Anterior cingulate cortex (tissue), 58 donors: ENCODE results near the gene STK39.
A peak's percentile ranks its signal among the peaks of the same experiment; 100 is the strongest.
"Not testable (repeated sequence)": the region's sequence is repeated elsewhere in the genome, so short reads cannot be mapped to it uniquely, and the experiment has no call there.

Experiments
- DNase-seq, 58 donors: peaks; one replicate each; lab custom pipeline; 2025; lab: John Stamatoyannopoulos, UW

Gene STK39

DNA sequence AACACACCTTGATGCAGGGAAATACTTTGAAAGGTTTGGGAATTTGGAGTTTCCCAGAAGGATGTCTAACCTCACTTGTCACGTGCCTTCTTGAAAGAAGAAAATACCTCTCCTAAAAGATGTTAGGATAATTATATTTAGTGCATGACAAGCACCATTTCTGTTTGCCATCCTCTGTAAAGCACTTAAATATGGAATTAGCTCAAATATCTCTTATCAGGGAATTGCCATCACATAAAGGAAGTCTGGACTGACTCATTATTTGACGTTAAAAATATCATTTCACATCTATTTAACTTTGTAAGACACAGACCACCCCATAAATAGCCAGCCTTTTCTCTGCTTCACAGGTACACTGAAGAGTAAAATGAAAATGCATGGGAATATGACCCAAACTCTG is 140.1 kb downstream of the STK39 start:
- DNase-seq = no peak

DNA sequence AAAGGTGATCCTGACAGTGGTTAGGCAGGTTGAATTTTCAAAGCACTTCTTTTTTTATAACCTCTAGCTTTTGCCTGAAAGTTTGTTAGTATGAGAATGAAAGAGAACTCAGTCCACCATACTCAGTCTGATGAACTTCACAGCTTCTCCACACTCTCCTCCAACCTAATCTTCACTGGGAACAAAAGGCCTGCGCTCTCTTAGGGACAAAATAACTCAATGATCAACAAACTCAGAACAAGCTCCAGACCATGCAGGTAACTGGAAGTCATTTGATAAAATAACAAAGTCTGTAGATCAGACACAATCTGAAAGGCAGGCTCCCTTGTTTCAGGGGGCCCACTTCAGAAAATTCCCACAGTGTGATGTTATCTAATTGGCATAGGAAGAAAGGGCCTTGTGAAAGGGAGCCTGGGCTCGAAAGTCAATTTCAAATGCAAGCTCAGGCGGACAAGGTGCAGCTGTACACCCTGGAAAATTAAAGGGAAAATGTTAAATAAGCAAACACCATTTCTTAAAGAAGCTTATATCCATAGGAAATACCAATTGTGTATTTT is 142.2 kb downstream of the STK39 start:
- no peak for DNase-seq

DNA sequence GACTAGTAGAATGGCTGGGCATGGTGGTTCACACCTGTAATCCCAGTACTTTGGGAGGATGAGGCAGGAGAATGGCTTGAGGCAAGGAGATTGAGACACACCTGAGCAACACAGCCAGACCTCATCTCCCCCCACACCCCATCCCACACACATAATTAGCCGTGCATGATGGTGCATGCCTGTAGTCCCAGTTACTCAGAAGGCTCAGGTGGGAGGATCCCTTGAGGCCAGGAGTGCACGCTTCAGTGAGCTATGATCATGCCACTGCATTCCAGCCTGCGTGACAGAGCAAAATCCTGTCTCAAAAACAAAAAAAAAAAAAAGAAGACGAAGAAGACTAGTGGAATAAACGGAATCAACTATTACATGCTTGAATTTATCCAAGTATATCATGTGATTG is 150.0 kb downstream of the STK39 start:
- no peak for DNase-seq

DNA sequence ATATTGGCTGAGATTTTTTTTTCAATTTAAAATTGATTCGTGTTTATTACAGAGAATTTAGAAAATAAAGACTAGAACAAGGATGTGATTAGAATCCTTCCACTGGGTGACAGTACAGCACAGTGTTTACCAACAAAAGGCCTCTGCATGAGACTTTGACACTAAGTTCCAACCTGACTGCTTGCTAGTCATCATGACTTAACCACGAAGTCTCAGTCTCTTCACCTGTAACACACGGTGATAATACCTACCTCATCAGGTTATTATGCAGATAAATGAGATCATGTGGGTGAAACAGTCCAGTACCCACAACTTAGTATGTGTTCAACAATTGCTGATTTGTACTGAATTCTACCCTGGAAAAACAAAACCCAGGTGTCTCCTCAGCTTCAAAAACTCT is 151.2 kb downstream of the STK39 start:
- DNase-seq = no peak

DNA sequence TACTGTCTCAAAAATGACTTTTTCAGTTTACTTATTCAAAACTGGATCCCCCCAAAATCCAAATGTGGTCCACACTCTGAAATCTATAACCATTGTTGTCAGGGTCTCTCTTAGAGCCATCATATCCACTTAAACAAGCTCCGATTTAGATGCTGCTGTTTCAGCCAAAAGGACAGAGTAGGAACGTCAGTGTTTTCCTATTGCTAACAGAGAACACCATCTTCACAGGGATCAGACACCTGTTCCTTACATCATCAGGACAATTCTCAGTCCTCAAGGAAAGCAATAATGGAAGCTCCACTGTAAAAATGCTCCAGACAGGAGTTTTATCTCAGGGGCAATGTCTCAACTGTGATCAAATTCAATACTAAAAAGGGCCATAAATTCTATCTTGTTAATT is 155.4 kb downstream of the STK39 start:
- no peak for DNase-seq

DNA sequence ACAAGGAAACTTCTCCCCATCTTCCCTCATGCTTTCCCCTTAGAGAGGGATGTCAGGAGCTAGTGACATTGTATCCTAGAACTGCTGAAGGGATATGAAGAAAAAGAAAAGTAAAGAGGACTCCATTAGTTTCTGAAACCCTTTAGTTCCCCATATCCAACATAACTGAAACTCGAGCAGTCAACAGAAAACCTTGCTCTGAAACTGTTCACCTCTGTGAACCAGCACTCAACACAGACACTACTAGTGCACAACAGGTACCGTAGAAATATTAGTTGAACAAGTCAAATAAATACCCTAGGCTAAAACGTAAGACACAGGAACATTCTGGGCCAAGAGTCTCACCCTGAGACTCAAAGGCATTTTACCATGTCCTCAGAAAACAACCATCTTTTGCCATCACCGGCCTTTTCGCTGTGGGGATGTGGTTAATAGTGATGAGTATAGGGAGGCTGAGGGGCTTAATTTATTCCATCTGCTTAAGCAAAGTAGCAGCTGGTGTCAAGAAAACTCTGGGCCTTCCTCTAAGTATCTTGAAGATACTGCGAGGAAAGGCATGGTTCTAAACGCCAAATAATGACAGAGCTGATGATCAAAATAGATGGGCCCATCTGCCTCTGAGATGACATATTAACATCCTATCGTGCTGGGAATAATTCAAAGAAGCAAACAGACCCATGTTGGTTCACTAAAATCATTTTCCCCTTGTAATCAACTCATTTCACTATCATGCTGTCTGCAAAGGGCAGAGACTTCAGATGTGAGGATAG is 156.8 kb downstream of the STK39 start:
- no peak for DNase-seq

DNA sequence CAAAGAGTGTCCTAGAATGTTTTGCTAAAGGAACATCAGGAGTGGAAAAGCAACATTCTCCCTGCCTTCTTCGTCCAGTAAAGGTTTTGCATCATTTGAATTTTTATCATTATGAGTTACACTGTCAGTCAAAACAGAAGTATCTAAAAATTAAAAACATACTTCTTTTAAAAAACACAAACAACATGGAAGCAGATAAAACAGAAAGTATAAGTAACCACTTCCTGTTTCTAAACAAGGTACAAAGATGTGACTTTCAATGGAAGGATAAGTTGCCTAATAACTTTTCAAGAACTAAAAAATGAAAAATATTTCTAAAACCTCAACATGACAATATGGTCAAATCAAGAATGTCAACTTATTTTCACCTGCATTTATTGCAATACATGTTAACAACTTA is 158.2 kb downstream of the STK39 start:
- no peak for DNase-seq

DNA sequence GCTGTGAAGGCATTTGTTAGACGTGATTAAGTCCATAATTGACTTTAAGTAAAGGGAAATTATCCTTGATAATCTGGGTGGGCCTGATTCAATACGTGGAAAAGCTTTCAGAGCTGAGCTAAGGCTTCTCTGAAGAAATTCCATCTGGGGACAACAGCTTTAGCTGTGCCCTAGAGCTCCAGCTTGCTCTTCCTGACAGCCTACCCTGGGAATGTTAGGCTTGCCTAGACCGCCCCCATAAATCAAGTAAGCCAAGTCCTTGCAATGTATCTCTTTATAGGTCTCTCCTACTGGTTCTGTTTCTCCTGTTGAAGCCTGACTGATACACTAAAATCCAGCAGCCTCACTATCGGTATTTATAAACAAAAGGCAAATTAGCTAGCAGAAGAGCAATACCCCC is 160.0 kb downstream of the STK39 start:
- peak in 2 of 58 donors; percentile 2 to 4 for DNase-seq

DNA sequence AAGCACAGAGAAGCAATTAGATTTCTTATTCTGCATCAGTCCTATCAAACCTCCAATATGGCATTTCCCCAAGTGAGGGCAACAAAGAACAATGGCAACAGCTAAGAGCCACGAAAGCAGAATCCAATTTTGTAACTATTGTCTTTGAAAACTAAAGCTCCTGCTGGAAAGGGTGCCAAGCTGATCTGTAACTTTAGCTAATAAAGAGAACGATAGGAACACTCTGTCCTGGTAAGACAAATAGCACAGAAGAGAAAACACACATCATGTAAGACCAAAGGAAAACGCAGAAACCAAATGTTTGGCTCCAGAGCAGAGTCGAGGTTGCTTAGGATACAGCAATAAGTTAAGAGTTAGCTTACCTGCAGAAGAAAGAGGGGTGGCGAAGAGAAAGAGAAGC is 160.5 kb downstream of the STK39 start:
- DNase-seq = peak in 6 of 58 donors; percentile 12 to 77 (median 28)

DNA sequence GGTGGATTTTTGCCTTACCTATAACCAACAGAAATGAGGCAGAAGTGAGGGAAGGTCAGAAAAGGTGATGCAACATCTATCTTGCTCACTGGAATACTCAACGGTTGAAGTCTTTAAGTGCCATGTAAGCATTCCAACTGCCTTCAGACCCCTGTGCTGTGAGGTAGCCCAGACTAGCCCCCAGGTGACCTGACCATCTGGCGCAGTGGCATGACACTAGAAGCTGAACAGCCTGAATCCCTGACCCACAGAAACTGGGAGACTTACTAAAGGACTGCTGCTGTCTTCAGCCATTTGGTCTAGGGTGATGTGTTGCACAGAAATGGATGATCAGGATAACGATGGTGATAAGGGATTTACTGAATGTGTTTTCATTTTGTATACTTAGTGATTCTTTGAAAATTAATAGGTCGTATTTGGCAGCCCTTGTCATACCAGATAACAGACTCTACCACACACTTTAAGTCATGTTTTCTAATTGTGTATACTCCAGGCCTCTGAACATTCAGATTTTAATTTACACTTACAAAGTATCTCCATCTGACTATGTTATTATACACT is 161.5 kb downstream of the STK39 start:
- no peak for DNase-seq

DNA sequence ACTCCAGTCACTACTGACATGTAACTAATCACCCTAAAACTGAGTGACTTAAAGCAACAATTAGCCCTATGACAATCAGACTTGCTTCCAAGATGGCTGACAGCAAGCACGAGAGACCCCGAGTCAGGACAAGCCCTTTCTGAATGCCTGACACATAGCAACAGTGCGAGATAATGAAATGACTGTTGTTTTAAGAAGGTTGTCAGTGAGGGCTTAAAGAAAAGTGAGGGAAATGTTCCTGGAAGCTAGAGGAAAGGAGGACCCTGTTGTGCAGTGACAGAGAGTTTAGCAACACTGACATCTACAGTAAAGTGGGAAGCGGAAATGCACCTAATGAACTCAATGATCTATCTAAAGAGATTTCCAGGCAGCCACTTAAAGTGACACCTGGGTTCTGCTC is 163.1 kb downstream of the STK39 start:
- no peak for DNase-seq

DNA sequence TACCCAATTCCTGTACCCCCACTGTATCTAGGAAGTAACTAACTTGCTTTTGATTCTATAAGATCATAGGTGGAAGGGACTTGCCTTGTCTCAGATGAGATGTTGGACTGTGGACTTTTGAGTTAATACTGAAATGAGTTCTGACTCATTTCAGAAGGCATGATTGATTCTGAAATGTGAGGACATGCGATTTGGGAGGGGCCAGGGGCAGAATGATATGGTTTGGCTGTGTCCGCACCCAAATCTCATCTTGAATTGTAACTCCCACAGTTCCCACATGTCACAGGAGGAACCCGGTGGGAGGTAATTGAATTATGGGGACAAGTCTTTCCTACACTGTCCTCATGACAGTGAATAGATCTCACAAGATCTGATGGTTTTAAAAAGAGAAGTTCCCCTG is 165.9 kb downstream of the STK39 start:
- DNase-seq = not testable (repeated sequence)

DNA sequence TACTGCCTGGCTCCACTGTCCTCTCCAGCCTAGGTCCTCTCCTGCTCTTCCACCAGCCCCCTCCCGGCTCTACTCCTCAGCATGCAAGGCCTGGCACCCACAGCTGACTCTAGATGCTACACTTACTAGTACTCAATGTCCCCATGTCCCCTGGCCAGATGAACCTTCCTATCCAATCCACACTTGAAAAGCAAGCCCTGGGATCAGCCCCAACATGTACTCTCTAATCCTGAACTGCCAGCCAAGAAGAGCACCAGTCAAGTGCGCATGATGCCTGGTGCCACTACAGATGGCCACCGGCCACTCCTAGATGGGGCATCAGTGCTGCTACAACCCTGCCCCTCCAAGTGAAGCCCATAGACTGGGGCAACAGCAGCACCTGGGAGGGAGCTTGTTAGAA is 168.2 kb downstream of the STK39 start:
- DNase-seq = no peak

DNA sequence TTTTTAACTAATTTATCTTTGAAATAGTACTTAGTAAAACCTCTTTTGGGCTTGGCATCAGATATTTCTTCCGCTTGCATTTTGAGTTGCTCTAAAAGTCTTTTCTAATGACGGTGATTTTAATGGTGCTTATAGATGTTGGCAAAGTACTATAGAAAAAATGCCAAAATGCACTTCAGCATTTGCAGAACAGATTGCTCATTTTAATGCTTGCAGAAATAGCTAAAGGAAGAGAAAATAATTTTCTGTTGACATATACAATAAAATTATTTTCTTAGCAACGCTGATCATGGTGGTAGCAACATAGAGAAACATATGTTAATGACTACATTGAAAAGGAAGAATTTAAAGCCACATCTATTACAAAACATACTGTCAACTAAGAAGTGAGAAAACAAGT is 170.7 kb downstream of the STK39 start:
- DNase-seq = no peak

DNA sequence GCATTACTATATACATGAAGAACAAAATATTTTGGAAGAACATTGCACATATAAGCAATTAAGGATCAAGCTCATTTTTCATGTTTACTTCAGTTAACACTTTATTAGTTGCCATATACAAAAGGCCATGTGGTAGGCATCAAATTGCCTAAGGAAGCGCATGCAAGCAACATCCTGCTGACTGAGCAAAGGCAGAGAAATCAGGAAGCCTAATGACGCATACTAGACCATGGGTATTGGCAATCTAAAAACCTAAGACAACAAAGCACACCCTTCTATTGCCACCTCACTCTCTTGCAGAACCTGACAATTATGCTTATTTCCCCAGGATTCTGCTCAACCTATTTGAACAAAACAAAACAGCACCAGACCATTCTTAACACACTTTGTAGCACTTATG is 171.9 kb downstream of the STK39 start:
- no peak for DNase-seq

DNA sequence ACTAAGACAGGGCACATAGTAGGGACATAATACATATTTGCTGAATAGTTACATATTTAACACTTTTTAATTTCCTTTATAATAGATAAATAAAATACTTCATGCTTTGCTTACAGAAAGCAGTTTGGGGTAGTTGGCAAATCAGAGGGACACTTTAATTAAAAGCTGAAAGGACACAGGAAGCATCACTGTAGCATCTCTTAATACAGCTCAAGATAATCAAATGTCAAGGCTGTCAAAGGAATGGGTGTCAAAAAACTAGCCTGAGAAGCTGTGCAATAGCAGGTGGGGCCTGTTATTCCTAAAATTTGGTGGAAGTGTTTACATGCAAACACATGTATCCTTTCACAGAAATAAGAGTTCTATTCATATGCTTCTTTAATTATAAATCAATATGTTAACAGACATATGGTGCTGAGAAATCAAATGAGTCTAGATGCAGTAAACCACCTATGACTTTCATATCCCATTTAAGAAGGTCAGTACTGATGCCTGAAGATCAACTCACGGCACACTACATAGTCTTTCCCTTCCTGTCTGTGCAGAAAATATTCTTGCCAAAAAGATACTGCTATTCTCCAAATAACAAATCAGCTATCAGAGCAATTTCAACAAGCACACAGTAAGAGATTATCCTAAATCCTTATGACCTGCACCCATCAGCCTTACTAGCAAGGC is 174.6 kb downstream of the STK39 start:
- no peak for DNase-seq

DNA sequence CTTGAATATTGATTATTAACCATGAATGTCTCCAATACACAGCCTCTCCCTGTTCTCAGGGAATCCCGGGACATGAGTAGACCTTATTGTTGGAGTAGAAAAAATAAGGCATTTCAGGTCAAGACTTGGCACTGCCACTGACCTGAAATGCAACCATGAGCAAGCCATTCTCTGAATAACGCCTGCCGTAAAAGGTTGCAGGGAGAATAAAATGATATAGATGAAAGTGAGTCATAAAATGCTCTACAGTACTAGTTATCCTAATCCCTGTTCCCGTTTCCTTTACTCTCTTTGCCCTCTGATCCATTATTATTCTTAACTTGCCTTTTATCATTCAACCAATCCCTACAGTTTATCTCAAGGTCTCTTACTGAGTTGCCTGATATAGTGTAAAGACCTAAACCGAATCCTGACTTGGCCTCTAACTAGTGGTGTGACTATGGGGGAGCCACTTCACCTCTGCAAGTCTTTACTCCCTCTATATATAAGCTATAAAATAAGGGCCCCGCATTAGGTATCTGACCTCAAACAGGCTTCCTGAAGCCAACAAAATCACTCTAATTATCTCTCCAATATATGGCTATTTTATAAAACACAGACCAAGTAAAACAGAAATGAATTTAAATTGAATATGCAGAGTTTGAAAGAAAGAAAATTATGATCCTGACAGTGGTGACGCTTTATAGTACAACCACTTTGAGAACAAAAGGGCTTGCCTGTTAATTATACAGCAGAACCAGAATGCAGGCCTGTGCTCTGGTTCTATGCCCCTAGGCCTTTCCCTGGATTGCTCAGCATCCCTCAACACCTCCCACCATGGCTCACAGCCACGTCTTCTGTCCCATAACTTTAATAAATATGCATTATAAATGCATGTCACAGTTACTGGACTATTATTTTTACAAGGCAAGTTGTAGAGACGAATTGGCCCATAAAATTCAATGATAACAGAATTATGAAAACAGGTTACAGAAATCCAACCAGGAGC is 183.1 kb downstream of the STK39 start:
- no peak for DNase-seq

DNA sequence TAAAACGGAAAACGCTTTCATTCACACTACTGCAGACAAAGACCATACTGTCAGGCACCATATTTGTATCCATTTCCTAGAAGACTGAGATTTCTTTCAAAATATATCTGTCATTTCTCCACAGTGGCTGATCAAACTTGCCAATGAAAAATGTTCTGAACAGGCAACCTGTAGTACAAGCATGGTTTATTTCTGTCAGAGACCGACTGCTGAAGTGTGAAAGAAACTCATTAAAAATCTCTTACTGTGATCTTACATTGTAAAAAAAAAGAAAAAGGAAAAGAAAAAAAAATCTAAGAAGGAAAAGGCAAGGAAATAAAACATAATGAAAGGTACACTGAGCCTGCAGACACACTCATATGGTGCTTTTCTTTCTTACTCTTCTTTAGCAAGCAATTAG is 184.5 kb downstream of the STK39 start:
- DNase-seq = no peak

DNA sequence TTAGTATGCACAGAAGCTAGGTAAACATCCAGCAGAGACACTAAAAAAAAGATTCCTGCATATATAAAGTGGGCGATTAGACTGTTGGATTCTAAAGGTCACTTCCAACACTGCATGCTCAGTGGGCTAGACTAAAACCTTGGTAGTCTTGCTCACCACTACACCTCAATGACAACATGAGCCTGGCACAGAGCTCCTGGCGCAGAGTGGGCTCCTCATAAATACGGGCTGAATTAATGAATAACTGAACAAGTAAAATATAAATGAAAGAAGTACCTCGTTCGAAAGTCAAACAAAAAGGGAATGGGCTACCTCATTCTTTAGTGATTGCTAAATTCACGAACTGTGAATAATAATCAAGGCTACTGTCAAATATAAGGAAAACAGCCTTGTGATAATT is 185.3 kb downstream of the STK39 start:
- DNase-seq = no peak

DNA sequence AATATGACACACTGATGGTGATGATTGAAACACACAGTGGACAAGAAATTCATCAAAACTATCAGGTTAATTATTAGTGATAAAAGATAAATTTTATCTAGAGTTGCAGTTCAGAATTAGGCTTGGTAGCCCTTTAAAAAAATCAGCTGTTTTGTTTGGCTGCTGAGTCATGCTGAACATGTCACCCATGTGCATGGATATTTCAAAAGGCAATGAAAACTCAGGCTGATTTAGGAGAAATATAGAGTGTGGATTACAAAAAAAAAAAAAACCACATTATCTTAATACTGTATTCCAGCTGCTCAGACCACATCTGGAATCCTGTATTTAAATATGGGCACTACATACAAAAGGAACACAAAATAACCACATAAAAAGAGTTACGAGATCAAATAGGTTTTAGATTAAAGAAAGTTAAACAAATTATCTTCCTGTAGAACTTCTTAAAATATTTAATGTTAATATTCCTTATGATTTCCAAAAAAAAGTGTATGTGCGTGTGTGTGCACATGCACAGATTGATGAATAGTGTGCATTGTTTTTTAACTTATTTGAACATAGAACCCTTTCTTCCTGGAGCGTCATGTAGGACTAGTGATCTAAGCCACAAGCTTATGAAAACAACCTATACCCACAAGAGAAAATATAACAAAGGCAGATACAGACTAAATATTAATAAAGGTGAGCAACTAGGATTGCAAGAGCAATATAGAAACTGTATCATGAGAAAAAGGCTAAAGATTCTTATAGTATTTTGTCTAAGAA is 186.2 kb downstream of the STK39 start:
- DNase-seq = no peak
